Measurements from ENCODE around the gene PCDHA1.

PCDHA1 gene

GRCh38 chr5:141040771-141041426, 255.0 kb downstream of the PCDHA1 start:
- peak; percentile 42 to 99 (median 94) for DNase-seq

GRCh38 chr5:141041427-141041785, 255.5 kb downstream of the PCDHA1 start:
- no peak for DNase-seq

GRCh38 chr5:141042555-141042954, 256.6 kb downstream of the PCDHA1 start:
- no peak for DNase-seq

GRCh38 chr5:141050622-141051520, 264.9 kb downstream of the PCDHA1 start, which contains the start of gene PCDHB1:
TSS of gene PCDHB1 (plus strand) at chr5:141051374. CDS start at chr5:141051471, 97 bp downstream.
- DNase-seq: no peak

GRCh38 chr5:141051521-141051866, 265.6 kb downstream of the PCDHA1 start:
- no peak for DNase-seq

Measured in amygdala (tissue), 56 donors.